Superior temporal gyrus (tissue), 1 donor: ENCODE measurements around the gene BNC2.
"Not testable (repeated sequence)": the region's sequence is repeated elsewhere in the genome, so short reads cannot be mapped to it uniquely, and the experiment has no call there.

Experiments used
- DNase-seq: peaks from one replicate; pipeline ENCODE4 v3.0.0-alpha.2; 2016; ENCODE audit errors: extremely low spot score

The BNC2 gene

GRCh38 chr9:16545639-16546038, 324.8 kb downstream of the BNC2 start:
- no peak for DNase-seq

GRCh38 chr9:16544842-16545241, 325.6 kb downstream of the BNC2 start:
- no peak for DNase-seq

GRCh38 chr9:16543686-16544085, 326.8 kb downstream of the BNC2 start:
- no peak for DNase-seq

- no peak for DNase-seq
Measured at GRCh38 chr9:16543225-16543624, 327.2 kb downstream of the BNC2 start.

GRCh38 chr9:16542290-16542689, 328.2 kb downstream of the BNC2 start:
- DNase-seq, result no peak

GRCh38 chr9:16540743-16541613, 329.5 kb downstream of the BNC2 start:
- no peak for DNase-seq

GRCh38 chr9:16539626-16540025, 330.8 kb downstream of the BNC2 start:
- DNase-seq, result not testable (repeated sequence)

GRCh38 chr9:16535555-16535954, 334.9 kb downstream of the BNC2 start:
- no peak for DNase-seq

- no peak for DNase-seq
Measured at GRCh38 chr9:16532681-16533450, 337.6 kb downstream of the BNC2 start.

GRCh38 chr9:16532272-16532671, 338.2 kb downstream of the BNC2 start:
- DNase-seq, result no peak

GRCh38 chr9:16530669-16531642, 339.5 kb downstream of the BNC2 start:
- DNase-seq, result no peak

GRCh38 chr9:16527573-16527972, 342.9 kb downstream of the BNC2 start:
- no peak for DNase-seq

GRCh38 chr9:16526380-16526779, 344.1 kb downstream of the BNC2 start:
- no peak for DNase-seq

GRCh38 chr9:16524823-16525222, 345.6 kb downstream of the BNC2 start:
- no peak for DNase-seq

GRCh38 chr9:16524078-16524477, 346.4 kb downstream of the BNC2 start:
- no peak for DNase-seq

GRCh38 chr9:16521868-16522411, 348.5 kb downstream of the BNC2 start:
- no peak for DNase-seq

GRCh38 chr9:16519001-16519400, 351.5 kb downstream of the BNC2 start:
- no peak for DNase-seq

GRCh38 chr9:16516891-16517290, 353.6 kb downstream of the BNC2 start:
- DNase-seq, result no peak

- DNase-seq, result no peak
Measured at GRCh38 chr9:16515879-16516301, 354.6 kb downstream of the BNC2 start.

GRCh38 chr9:16515207-16515606, 355.3 kb downstream of the BNC2 start:
- no peak for DNase-seq

- DNase-seq, result no peak
Measured at GRCh38 chr9:16514131-16514530, 356.3 kb downstream of the BNC2 start.
